PC-9 (cell line): Measurements from ENCODE around the gene ALG10. TPM values are rescaled to one million over a fixed set of nuclear protein-coding genes. Genes with fewer than 3 reads are reported as not detected.
"Not testable (repeated sequence)": the region's sequence is repeated elsewhere in the genome, so short reads cannot be mapped to it uniquely, and the experiment has no call there.

Experiments
- BruUV-seq: library from RNA; stranded (reverse); fragments of 400-500 nt; replicated peaks from 2 replicates; lab custom pipeline; 2021; lab: Mats Ljungman, UMichigan
- CTCF ChIA-PET: fragments of 300-600 bp; sonication (Branson Sonifier 250); formaldehyde crosslinking; loops from one replicate; lab custom pipeline; 2022; ENCODE audit warnings: antibody characterized with exemption; lab: Charles Lee
- POLR2A ChIA-PET: fragments of 300-600 bp; sonication (Branson Sonifier 250); formaldehyde crosslinking; loops from one replicate; lab custom pipeline; 2022; ENCODE audit warnings: antibody characterized with exemption; ENCODE audit not compliant: unreplicated experiment; lab: Charles Lee
- DNase-seq, 2 experiments: peaks; one replicate each; pipeline versions ENCODE4 v3.0.0 to v3.0.0-alpha.2; 2015 to 2022; ENCODE audit warnings: mixed read lengths in 1 of 2
- H2AFZ ChIP-seq: fragments of 200-600 bp; sonication (generic); 2 replicates; pipeline ENCODE4 v1.8.1; 2017; ENCODE audit warnings: antibody characterized with exemption
- H3F3A ChIP-seq: fragments of 200-600 bp; sonication (generic); 2 replicates; pipeline ENCODE4 v1.8.1; 2017; ENCODE audit warnings: antibody characterized with exemption, mild to moderate bottlenecking, low read depth; ENCODE audit not compliant: insufficient read depth
- H3K27ac ChIP-seq: fragments of 200-600 bp; sonication (generic); 2 replicates; pipeline ENCODE4 v1.6.1; 2016; ENCODE audit warnings: mixed run types
- H3K27me3 ChIP-seq: fragments of 200-600 bp; sonication (generic); 2 replicates; pipeline ENCODE4 v1.6.1; 2016; ENCODE audit warnings: low read depth, mixed run types; ENCODE audit not compliant: insufficient read depth
- H3K36me3 ChIP-seq: fragments of 200-600 bp; sonication (generic); 2 replicates; pipeline ENCODE4 v1.6.1; 2016; ENCODE audit warnings: low read depth, mixed run types
- H3K4me1 ChIP-seq: fragments of 200-600 bp; sonication (generic); replicated peaks from 2 replicates; pipeline ENCODE4 v1.6.1; 2016; ENCODE audit warnings: mixed run types; ENCODE audit not compliant: insufficient read depth
- H3K4me2 ChIP-seq: fragments of 200-600 bp; sonication (generic); 2 replicates; pipeline ENCODE4 v1.6.1; 2017; ENCODE audit warnings: mixed run types
- H3K4me3 ChIP-seq: fragments of 200-600 bp; sonication (generic); 2 replicates; pipeline ENCODE4 v1.6.1; 2016; ENCODE audit warnings: mixed run types
- H3K79me2 ChIP-seq: fragments of 200-600 bp; sonication (generic); 2 replicates; pipeline ENCODE4 v1.6.1; 2017; ENCODE audit warnings: low read depth, mixed run types
- H3K9me2 ChIP-seq: fragments of 200-600 bp; sonication (generic); 2 replicates; pipeline ENCODE4 v1.8.1; 2017; ENCODE audit warnings: mild to moderate bottlenecking; ENCODE audit not compliant: insufficient read depth
- H3K9me3 ChIP-seq: fragments of 200-600 bp; sonication (generic); 2 replicates; pipeline ENCODE4 v1.8.1; 2016; ENCODE audit warnings: low read depth; ENCODE audit not compliant: insufficient read depth
- H4K20me1 ChIP-seq: fragments of 200-600 bp; sonication (generic); 2 replicates; pipeline ENCODE4 v1.8.1; 2017; ENCODE audit not compliant: insufficient read depth
- CTCF ChIP-seq: fragments of 200-600 bp; sonication (generic); conservative IDR thresholded peaks from 2 replicates; pipeline ENCODE4 v1.6.1; 2017; ENCODE audit warnings: mixed run types, antibody characterized with exemption, mild to moderate bottlenecking, moderate library complexity
- EZH2 ChIP-seq: fragments of 200-600 bp; sonication (generic); IDR thresholded peaks from 2 replicates; pipeline ENCODE4 v1.8.0; 2017; ENCODE audit warnings: antibody characterized with exemption, low read depth
- intact Hi-C: fragments of 100-400 bp; cut with micrococcal nuclease; formaldehyde crosslinking; loops from one replicate; pipeline ENCODE4 v1.10.0; 2022; ENCODE audit not compliant: unreplicated experiment
- total RNA-seq: library from RNA; stranded (reverse); gene quantifications from 2 replicates; pipeline ENCODE4 v1.2.3, GENCODE V29; 2021

Gene ALG10
- total RNA-seq, 1 experiment from 2014 or later, result 23.3 TPM

GRCh38 chr12:34016361-34016760, 5.9 kb upstream of the ALG10 start:
- DNase-seq, result no peak
- Histone ChIP-seq H3K27ac (no peak overlapping the region), H3K79me2 (no peaks in the 10 kb centered on the region), H3K9me3 (no peaks in the 10 kb centered on the region; the same call in 1 of the 2 replicates), H2AFZ (no peak overlapping the region), H3K4me2 (no peak overlapping the region), H3F3A (no peaks in the 10 kb centered on the region), H3K9me2 (no peaks in the 10 kb centered on the region), H3K4me1 (0 out of 2 replicates have a peak, but pooled peaks cover 2% of the 10 kb centered on the region), H3K4me3 (no peak overlapping the region), H3K27me3 (no peaks in the 10 kb centered on the region), H3K36me3 (no peaks in the 10 kb centered on the region), H4K20me1 (no peaks in the 10 kb centered on the region)
- BruUV-seq, result no TSS peak
- CTCF ChIA-PET, result no interaction called here
- intact Hi-C loops, result no loop called here
- POLR2A ChIA-PET, result no interaction called here
- TF ChIP-seq EZH2 (no peak), CTCF (no peak)

- H3K4me2 ChIP-seq, result no peak overlapping the region
- H3K27ac ChIP-seq, result no peak overlapping the region
- no peak for DNase-seq
- no peaks in the 10 kb centered on the region for H3K36me3 ChIP-seq
- no peak overlapping the region for H2AFZ ChIP-seq
- ChIA-PET CTCF (interaction anchor here (0.9 kb wide), 1 partner anchor 1265 kb away, joined by 3 read pairs; the partner anchor contains the start of gene YARS2), POLR2A (no interaction called here)
- peaks cover 11% of the 10 kb centered on the region; the same call in 1 of the 2 replicates for H3K79me2 ChIP-seq
- intact Hi-C loops, result loop anchor here (5.0 kb wide), 2 partner anchors 1344 to 1654 kb away; partner anchors contain the start of gene DNM1L
- H3K4me3 ChIP-seq, result no peak overlapping the region; the same call in 1 of the 2 replicates
- peaks cover 19% of the 10 kb centered on the region for H3K4me1 ChIP-seq
- H4K20me1 ChIP-seq, result no peaks in the 10 kb centered on the region
- H3K9me3 ChIP-seq, result no peaks in the 10 kb centered on the region
- H3K27me3 ChIP-seq, result no peaks in the 10 kb centered on the region
- TF ChIP-seq CTCF (no peak), EZH2 (no peak)
- no peaks in the 10 kb centered on the region for H3K9me2 ChIP-seq
- no peaks in the 10 kb centered on the region for H3F3A ChIP-seq
- no TSS peak for BruUV-seq
These were observed 1.2 kb upstream of the ALG10 start for GRCh38 chr12:34021071-34021470.

GRCh38 chr12:34027661-34028060, 5.4 kb downstream of the ALG10 start:
- H3K9me3 ChIP-seq, H3K4me3 ChIP-seq, H3K36me3 ChIP-seq, H3F3A ChIP-seq, CTCF ChIA-PET, intact Hi-C loops, DNase-seq, POLR2A ChIA-PET, H3K27me3 ChIP-seq, H3K4me2 ChIP-seq, H4K20me1 ChIP-seq, BruUV-seq, H3K27ac ChIP-seq, H2AFZ ChIP-seq, H3K9me2 ChIP-seq: not testable (repeated sequence)
- Histone ChIP-seq H3K79me2 (peaks cover 11% of the 10 kb centered on the region; the same call in 1 of the 2 replicates), H3K4me1 (peaks cover 11% of the 10 kb centered on the region; the same call in 1 of the 2 replicates)

- Histone ChIP-seq H3K9me2 (no peaks in the 10 kb centered on the region), H2AFZ (no peak overlapping the region), H3K36me3 (no peaks in the 10 kb centered on the region), H3K27ac (no peak overlapping the region), H3K4me2 (no peak overlapping the region), H3K4me1 (no peaks in the 10 kb centered on the region), H3K9me3 (no peaks in the 10 kb centered on the region), H3F3A (no peaks in the 10 kb centered on the region), H4K20me1 (no peaks in the 10 kb centered on the region), H3K4me3 (no peak overlapping the region), H3K27me3 (no peaks in the 10 kb centered on the region), H3K79me2 (no peaks in the 10 kb centered on the region)
- CTCF ChIA-PET, result no interaction called here
- BruUV-seq, result no TSS peak
- TF ChIP-seq EZH2, result no peak
- TF ChIP-seq CTCF, result no peak
- intact Hi-C loops, result no loop called here
- no peak for DNase-seq
- POLR2A ChIA-PET, result no interaction called here
These were observed 8.3 kb downstream of the ALG10 start for GRCh38 chr12:34030591-34030990.
